GM18520 (cell line): ENCODE data around the gene NR1D2.

Experiments used
- ATAC-seq: cut with Tn5 transposase; IDR thresholded peaks from one replicate; pipeline ENCODE4 v1.9.1; 2021; ENCODE audit not compliant: unreplicated experiment

Gene NR1D2

GRCh38 chr3:23928524-23928923 lies 16.6 kb upstream of the NR1D2 start:
- no peak for ATAC-seq

- no peak for ATAC-seq
These were observed 13.5 kb upstream of the NR1D2 start for GRCh38 chr3:23931597-23931996.

DNA sequence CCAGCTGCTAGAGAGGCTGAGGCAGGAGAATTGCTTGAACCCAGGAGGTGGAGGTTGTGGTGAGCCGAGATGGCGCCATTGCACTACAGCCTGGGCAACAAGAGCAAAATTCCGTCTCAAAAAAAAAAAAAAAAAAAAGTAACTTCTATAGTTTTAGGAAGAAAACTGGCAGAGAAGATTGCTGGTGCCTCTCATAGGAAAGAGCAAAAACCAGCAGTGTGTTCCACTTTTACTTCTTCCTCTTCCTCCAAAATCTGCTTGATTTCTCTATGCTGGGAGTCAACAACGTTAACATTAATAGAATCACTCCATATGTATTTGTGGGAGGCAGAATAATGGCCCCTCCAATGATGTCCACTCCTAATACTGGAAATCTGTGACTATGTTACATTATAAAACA lies 12.5 kb upstream of the NR1D2 start:
- no peak for ATAC-seq

GRCh38 chr3:23934253-23934652 lies 10.8 kb upstream of the NR1D2 start:
- no peak for ATAC-seq

DNA sequence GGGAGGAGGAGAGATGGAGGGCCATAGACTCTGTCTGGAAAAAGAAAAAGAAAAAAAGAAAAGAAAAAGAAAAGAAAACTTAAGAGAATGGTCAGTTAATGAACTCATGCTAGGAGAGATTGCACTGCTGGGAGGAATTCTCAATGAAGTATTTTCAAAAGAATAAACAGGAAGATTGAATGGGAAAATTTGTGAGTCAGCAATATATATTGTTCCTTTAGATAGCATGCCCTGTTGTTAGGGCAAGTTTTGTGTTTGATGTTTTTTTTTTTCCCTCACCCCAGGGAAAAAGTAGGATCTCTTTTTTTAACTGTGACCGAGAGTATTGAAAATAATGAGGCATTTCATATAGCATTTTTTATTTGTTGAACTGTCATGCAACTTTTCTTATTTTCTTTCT lies 7.8 kb upstream of the NR1D2 start:
- no peak for ATAC-seq

GRCh38 chr3:23938688-23939087 lies 6.4 kb upstream of the NR1D2 start:
- ATAC-seq = no peak

GRCh38 chr3:23940775-23941174 lies 4.3 kb upstream of the NR1D2 start:
- no peak for ATAC-seq

- ATAC-seq = no peak
These were observed 3.6 kb upstream of the NR1D2 start for GRCh38 chr3:23941440-23941839.

DNA sequence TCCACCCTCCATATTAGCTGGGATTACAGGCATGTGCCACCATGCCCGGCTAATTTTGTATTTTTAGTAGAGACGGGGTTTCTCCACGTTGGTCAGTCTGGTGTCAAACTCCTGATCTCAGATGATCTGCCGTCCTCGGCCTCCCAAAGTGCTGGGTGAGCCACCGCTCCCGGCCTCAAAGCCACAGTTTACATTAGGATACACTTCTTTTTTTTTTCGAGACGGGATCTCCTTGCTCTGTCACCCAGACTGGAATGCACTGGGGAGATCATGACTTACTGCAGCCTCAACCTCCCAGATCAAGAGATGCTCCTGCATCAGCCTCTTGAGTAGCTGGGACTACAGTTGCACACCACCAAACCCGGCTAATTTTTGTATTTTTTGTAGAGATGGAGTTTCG lies 2.5 kb upstream of the NR1D2 start:
- ATAC-seq = no peak

GRCh38 chr3:23944007-23944783 lies 891 bp upstream of the NR1D2 start:
- no peak for ATAC-seq

DNA sequence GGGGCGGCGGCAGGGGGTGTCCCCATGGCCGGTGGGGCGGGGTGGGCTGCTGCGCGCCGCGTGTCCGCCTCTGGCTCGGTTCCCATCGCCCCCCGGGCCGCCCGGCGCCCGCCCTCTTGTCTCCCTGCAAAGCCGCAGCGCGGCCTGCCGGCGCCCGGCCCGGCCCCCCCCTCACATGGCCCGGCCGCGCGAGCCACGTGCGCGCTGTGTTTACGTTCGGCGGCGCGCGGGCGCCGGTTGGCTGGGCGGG lies 502 bp downstream of the NR1D2 start:
- ATAC-seq = no peak

GRCh38 chr3:23945913-23946687 lies 1.0 kb downstream of the NR1D2 start:
- peak; percentile 61 for ATAC-seq

GRCh38 chr3:23948761-23949160 lies 3.7 kb downstream of the NR1D2 start:
- no peak for ATAC-seq

DNA sequence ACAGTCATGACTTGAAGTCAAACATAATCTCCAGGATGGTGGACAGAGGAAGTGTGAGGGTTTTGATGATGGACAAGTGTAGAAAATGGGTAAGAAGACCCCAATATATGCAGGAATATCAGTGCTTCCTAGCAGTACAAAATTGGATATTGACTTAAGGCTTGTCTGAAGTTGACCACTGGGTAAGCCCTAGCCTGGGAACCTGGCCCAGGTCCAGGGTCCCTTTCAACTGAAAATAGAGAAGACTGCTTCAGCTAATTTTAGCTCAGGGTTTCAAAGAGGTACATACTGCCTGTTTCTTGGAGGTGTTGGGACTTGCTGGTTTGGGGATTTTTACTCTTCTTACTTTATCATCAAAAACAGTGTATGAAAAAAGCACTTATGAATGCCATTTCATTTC lies 4.7 kb downstream of the NR1D2 start:
- ATAC-seq = no peak

- no peak for ATAC-seq
These were observed 5.2 kb downstream of the NR1D2 start for GRCh38 chr3:23950293-23950692.

DNA sequence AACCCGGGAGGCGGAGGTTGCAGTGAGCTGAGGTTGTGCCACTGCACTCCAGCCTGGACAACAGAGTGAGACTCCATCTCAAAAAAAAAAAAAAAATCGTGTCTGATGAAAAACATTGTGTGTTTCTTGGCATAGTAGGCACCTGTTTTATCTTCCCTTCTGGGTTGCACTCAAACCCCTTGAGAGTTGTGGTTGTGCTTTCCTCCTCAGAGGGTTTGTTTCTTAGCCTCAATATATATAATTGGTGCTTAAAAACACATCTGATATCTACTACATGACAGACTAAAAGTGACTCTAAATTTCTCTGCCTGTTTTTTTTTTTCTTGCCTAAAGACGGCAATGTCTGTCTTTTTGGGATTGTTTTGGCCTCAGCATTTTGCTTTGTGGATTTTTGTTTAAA lies 7.6 kb downstream of the NR1D2 start:
- ATAC-seq = peak; percentile 44

- no peak for ATAC-seq
These were observed 8.4 kb downstream of the NR1D2 start for GRCh38 chr3:23953523-23953922.

DNA sequence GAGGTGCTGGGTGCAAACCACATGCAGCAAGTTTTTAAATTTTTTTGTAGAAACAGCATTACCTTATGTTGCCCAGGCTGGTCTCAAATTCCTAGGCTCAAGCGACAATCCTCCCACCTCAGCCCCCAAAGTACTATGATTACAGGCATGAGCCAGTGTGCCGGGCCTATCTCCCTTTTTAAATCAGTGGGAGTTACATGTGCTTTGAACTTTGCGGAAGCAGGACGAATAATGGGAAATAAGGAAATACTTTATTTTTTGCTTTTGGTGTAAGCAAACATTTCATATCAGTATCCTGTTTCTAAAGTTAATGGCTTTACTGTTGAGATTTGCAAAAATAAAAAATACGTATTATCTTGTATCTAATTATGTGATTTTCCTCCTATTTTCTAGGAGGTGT lies 9.1 kb downstream of the NR1D2 start:
- ATAC-seq = no peak

GRCh38 chr3:23956701-23957100 lies 11.6 kb downstream of the NR1D2 start:
- no peak for ATAC-seq

DNA sequence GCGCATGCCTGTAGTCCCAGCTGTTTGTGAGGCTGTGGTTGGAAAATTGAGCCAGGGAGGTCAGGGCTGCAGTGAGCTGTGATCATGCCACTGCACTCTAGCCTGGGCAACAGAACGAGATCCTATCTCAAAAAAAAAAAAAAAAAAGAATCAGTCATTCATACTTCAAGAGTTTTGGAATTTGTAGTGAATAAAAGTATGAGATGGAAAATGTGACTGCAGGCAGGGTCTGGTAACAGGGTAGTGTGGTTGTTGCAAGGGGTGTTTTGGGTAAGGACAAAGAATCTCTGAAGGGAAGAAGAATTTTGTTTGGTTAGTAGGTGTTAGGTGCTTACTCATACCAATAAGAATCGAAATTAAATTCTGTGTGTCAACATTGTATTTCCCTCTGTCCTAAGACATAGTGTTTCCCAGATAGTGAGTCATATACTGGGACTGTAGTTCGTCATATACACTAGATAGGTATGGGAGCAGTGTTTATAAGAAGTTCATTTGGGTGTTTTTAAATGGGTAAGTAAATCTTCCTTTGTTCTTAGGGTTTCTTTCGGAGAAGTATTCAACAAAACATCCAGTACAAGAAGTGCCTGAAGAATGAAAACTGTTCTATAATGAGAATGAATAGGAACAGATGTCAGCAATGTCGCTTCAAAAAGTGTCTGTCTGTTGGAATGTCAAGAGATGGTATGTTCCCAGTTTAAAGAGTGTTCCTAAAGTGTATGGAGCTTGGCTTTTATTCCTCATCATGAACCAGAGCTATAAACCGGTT lies 14.2 kb downstream of the NR1D2 start:
- ATAC-seq = peak; percentile 79

DNA sequence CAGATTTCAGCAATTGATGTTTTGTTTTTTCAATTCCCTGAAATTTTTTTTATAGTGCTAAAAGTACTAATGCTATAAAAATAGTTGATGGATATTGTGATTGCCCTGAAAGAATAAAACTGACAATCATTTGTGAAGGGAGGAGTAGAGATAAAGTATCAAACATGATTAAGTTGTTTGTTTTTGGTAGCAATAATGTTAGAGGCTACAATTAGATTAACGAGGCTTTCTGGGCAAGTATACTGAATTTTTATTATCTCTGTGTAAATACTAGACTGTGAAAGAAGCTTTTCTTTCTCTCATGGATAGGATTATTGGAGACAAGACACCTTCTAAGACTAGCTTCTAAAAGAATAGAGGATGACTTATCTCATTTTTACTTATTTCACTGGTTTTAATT lies 15.6 kb downstream of the NR1D2 start:
- ATAC-seq = no peak

- no peak for ATAC-seq
These were observed 16.0 kb downstream of the NR1D2 start for GRCh38 chr3:23961066-23961465.
